COR-L47 (cell line): ENCODE measurements around the gene LIMS3.
"Not testable (repeated sequence)": the region's sequence is repeated elsewhere in the genome, so short reads cannot be mapped to it uniquely, and the experiment has no call there.

ENCODE experiments used
- DNase-seq: peaks from one replicate; lab custom pipeline; 2025; lab: John Stamatoyannopoulos, UW

LIMS3 gene, protein sequence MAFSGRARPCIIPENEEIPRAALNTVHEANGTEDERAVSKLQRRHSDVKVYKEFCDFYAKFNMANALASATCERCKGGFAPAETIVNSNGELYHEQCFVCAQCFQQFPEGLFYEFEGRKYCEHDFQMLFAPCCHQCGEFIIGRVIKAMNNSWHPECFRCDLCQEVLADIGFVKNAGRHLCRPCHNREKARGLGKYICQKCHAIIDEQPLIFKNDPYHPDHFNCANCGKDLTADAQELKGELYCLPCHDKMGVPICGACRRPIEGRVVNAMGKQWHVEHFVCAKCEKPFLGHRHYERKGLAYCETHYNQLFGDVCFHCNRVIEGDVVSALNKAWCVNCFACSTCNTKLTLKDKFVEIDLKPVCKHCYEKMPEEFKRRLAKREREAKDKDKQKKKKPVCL

DNA sequence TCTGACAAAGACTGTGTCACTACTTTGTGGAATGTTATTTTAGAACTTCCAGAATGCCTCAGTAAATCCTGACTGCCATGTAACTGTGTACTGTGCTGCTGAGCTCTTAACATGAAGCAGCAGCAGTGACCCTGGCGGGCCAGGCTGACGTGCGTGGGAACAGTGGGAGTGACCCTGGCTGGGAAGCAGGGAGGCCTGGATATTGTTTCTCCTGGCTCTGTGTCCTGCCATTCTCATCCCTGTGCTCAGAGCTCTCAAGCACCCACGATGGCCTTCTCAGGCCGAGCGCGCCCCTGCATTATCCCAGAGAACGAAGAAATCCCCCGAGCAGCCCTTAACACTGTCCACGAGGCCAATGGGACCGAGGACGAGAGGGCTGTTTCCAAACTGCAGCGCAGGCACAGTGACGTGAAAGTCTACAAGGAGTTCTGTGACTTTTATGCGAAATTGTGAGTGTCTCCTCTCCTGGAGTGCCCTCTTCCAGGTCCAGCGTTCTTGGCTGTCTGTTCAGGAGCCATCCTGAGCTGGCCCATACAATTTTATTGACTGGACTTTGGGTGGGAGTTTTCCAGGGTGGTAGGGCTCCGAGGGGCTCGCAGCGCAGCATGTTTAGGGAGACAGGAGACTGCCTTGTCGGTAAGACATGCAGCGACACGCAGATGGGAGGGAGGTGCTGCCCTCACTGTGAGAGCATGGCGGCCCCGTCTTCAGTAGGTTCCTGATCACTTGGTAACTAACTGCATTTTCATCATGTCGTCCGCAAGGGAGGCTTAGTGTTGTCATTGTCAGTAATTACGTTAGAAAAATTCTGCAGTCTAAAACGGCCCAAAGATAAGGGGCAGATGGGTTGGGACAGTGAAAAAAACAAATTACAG is at the start of gene LIMS3:
TSS of gene LIMS3 (plus strand) at position 227 of the 875 bp plus-strand sequence. CDS start at position 268, 41 bp downstream.
- not testable (repeated sequence) for DNase-seq

DNA sequence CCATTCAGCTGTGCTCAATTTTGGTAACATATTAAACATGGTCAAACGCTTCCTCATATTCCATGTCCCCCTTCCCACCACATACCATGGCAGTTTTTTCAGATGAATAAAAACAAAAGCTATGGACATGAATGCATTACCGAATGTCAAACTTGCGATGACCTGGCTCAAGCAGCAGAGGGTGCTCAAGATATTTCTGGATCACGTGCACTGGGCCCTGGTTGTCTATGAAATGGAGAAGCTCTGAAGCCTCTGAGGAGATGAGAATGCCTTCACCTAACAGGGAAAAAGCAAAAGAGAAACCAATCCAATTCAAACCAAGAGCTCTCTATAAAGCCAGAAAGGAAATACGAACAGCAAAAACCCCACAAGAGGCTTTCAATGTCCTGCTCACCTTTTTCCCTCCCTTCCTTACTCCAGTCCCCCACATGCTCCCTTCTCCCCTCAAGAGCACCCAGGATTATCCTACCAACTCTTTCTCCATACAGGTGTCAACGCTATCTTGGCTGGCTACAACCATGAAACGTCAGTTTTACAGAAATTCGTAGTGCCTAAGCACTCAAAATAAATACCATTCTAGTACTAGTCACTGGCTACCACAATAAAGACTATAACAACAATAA is 27.2 kb upstream of the LIMS3 start:
- not testable (repeated sequence) for DNase-seq

DNA sequence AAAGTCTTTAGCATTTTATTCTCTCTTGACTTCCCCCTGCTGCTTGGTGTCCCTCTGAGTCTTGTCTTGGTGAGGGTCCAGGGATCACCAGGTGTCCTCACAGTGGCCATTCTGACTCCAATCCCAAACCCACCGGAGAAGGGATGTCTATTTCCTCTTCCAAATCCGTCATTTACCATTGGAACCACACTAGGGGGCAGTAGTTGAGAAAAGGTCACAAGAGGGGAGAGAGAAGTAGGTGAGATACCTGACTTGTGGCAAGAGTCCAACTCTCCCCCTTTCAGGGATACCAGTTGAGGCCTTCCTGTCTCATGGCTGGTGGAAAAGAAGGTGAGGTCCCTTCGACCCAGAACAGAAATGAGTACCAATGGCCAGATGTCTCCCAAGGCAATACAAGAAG is 21.9 kb upstream of the LIMS3 start:
- DNase-seq, result not testable (repeated sequence)

DNA sequence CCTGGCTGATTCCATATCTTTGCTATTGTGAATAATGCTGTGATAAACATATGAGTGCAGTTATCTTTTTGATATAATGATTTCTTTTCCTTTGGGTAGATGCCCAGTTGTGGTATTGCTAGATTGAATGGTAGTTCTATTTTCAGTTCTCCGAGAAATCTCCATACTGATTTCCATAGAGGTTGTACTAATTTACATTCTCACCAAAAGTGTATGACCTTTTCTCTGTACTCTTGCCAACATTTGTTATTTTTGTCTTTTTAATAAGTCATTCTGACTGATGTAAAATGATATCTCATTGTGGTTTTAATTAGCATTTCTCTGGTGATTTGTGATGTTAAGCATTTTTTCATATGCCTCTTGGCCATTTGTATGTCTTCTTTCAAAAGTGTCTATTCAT is 16.4 kb upstream of the LIMS3 start:
- DNase-seq, result not testable (repeated sequence)

DNA sequence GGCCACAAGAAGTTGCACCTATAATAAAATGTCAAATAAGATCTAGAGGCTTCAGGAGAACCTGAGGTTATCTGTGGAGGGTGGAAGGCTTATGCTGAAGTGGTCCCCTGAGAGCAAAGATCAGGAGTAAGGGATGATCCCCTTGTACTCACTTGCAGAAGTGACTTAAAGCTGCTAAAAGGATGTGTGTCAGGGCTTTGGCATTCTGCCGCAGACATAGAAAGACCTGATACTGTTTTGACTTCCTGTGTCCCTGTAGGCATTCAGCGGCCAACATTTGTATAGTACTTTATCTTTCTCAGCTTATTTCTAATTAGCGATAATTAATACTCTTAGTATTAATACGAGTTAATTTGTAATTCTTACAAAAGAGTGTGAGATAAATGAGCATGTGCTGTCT is 10.1 kb upstream of the LIMS3 start:
- DNase-seq, result not testable (repeated sequence)

GRCh38 chr2:109889909-109890308 is 8.6 kb upstream of the LIMS3 start:
- not testable (repeated sequence) for DNase-seq

DNA sequence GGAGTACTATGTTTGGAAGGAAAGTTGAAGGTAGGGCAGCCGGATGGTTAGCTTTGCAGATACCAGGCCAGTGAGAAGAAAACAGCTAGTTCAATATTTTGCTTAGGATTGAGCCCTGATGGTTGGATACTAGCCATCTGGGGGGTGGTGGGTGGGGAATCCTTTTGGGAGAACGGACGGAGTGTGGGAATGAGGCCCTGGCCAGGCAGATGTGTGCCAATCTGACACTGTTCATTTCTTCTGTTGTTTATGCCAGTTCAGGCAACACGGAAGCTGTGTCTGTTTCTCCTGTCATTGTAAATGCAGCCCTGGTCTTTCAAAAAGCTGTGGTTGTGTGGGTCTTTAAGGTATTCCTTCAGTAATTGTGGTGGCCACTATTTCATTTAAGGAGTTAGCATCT is 7.5 kb upstream of the LIMS3 start:
- not testable (repeated sequence) for DNase-seq

- not testable (repeated sequence) for DNase-seq
Observed at GRCh38 chr2:109893736-109894135, 4.8 kb upstream of the LIMS3 start.

DNA sequence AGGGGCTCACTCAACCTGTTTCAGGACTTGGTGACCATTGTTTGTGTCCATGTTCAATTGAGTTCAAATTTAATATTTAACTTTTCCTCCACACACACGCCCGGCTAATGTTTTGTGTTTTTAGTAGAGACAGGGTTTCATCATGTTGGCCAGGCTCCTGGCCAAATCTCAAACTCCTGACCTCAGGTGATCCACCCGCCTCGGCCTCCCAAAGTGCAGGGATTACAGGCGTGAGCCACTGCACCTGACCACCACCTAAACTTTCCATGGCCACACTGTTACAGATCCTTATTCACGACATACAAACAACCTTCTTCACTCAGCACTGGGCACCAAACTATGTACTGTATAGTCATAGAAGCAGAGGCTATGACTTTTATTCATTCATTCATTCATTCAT is 4.3 kb upstream of the LIMS3 start:
- DNase-seq, result not testable (repeated sequence)

GRCh38 chr2:109895090-109895869 is 3.2 kb upstream of the LIMS3 start:
- not testable (repeated sequence) for DNase-seq

DNA sequence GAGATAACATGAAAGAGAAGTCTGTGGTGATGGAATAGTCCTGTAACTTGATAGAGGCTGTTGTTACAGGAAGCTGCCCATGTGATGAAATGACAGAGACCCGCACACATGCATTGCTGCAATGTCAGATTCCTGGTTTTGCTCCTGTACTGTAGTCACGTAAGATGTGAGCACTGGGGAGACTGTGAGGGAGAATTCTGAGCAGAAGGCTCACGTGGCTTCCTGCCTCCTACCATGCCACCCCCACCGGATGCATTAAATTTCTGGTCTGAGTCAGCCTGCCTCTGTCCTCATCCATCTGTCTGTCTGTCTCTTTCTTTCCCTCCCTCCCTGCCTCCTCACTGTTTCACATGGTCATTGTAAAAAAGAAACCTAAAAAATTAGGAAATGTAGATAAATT is 2.3 kb upstream of the LIMS3 start:
- not testable (repeated sequence) for DNase-seq

- not testable (repeated sequence) for DNase-seq
Observed at GRCh38 chr2:109897769-109898461, 573 bp upstream of the LIMS3 start.

- not testable (repeated sequence) for DNase-seq
Observed at GRCh38 chr2:109905796-109906195, 7.3 kb downstream of the LIMS3 start.

GRCh38 chr2:109908626-109909025 is 10.1 kb downstream of the LIMS3 start:
- not testable (repeated sequence) for DNase-seq

DNA sequence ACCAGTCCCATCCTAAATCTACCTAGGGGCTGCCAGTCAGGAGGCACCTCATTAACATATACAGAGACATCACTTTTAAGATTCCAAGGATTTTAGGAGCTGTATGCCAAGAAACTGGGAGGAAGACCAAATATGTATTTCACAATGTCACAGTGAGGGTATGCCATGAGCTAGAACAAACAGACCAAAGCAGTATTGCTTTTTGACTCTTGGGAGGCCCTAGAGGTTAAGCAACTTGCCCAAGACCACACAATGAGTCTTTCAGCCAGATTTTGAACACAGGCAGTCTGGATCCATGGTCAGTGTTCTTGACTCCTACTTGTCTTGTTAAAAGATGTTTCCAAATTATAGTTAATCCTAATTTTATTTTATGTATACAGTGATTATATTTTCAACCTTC is 12.3 kb downstream of the LIMS3 start:
- not testable (repeated sequence) for DNase-seq

DNA sequence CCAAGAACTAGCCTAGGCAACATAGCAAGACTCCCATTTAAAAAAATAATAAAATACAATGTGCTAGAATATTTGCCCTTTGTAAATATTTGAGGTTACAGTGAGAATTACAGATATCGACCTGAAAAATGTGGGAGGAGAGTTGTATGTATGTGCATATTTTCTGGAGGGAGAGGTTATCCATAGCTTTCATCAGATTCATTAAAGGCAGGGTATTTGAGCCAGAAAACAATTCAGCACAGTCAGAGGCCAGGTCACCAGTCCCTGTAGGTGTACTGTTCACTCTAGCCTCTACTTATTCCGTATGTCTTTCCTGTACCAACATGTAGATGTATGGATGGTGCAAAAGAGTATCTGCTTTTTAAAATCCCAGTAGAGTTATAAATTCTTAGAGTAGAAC is 15.4 kb downstream of the LIMS3 start:
- DNase-seq, result not testable (repeated sequence)

DNA sequence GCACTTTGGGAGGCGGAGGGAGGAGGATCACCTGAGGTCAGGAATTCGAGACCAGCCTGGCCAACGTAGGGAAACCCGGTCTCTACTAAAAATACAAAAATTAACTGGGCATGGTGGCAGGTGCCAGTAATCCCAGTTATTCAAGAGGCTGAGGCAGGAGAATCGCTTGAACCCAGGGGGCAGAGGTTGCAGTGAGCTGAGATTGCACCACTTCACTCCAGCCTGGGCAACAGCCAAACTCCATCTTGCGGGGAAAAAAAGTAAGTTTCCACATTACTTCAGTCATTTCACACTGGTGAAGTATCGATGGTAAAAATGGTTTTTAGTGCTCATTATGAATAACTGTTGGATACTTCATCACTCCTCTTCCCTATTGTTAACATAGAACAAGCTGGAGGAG is 16.1 kb downstream of the LIMS3 start:
- DNase-seq, result not testable (repeated sequence)

DNA sequence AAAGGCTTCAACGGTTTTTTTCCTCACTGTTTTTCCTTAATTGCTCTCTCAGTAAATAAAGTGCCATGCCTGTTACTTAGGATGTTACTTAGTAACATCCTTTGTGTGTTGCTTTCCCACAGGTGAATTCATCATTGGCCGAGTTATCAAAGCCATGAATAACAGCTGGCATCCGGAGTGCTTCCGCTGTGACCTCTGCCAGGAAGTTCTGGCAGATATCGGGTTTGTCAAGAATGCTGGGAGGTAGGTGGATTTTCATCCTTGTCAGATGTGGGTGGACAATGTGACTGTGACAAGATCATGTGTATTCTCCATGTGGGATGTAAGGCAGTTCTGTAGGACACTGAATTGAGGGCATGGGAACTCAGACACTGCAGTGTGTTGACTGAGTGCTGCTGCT is 17.3 kb downstream of the LIMS3 start:
- DNase-seq, result not testable (repeated sequence)

DNA sequence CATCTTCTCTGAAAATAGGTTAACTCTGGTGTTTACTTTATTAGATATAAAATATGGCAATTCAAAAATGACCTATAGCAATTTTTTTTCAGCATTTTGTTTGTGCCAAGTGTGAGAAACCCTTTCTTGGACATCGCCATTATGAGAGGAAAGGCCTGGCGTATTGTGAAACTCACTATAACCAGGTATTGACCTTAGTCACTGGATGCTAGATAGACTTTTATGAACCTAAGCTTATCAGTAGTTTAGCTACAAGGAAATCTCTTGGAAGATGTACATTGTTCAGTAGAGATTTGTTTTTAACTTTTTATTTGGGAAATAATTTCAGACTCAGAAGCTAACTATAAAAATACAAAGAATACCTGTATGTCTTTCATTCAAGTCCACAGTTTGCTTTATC is 21.7 kb downstream of the LIMS3 start:
- DNase-seq, result not testable (repeated sequence)

DNA sequence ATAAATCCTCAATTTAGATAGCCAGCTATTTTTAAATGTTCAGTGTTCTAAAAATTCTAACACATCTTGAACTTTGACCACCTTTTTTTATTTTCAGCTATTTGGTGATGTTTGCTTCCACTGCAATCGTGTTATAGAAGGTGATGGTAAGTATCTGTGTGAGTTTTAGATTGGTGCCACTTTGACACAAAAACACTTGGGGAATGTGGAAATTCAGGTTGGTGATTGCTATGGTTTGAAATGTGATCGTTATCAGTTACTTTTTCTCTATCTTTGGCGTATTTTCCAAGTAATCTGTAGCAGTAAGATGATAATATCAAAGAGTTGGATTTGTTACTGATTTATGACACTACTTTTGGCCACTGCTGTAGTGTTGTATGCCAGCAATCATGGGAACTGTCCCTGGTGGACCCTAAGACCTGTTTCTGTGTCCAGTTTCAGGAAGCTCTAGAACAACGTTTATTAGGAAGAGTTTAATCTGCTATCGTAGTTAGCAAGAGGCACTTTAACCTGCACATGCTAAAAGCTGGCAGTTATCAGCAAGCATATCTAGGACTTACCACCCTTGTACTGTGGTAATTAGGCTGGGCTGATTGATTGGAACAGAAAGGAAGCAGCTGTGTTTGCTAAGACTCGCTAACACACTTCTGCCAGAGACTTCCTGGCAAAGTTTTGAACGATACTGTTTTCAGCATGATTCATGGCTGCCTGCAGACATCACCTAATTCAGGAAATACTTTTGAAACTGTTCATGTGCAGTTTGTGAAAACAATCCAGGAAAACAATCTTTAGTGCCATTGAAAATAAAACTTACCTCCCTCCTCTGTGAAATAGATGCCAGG is 23.3 kb downstream of the LIMS3 start:
- DNase-seq, result not testable (repeated sequence)
